Stomach (tissue), 4 donors: ENCODE data around the gene NCOR1.

ENCODE experiments used
- CTCF ChIP-seq, 7 experiments: fragments of 450-650 bp in 4 of 7; fragments of 200-600 bp in 3 of 7; sonication (generic) in 3 of 7; IDR thresholded peaks; one replicate each; pipeline ENCODE4 v1.5.1; 2016 to 2019; ENCODE audit warnings: antibody characterized with exemption in 7 of 7, control low read depth in 2 of 7, mild to moderate bottlenecking in 1 of 7
- POLR2AphosphoS5 ChIP-seq, 3 donors: sonication (generic); formaldehyde crosslinking; IDR thresholded peaks; one replicate each; pipeline ENCODE4 v1.6.1; 2016; ENCODE audit warnings: antibody characterized with exemption in 3 of 3

- TF ChIP-seq CTCF (IDR thresholded peaks at IDR 0.05), result no peak
- TF ChIP-seq POLR2AphosphoS5 (IDR thresholded peaks at IDR 0.05), result no peak
Observed at GRCh38 chr17:16072031-16072430, 143.3 kb downstream of the NCOR1 start.
